MM.1S (cell line): ENCODE measurements around the gene EEF2K.

Experiments
- DNase-seq: peaks from one replicate; pipeline ENCODE4 v3.0.0-alpha.2; 2015
- H2AFZ ChIP-seq: fragments of 300-600 bp; sonication (generic); 2 replicates; pipeline ENCODE4 v1.6.0; 2016; ENCODE audit warnings: antibody characterized with exemption, low read length
- H3F3A ChIP-seq: fragments of 300-600 bp; sonication (generic); 2 replicates; pipeline ENCODE4 v1.6.1; 2016; ENCODE audit warnings: mild to moderate bottlenecking, antibody characterized with exemption, low read length, moderate library complexity, mixed read lengths; ENCODE audit not compliant: insufficient read depth
- H3K27ac ChIP-seq: fragments of 300-600 bp; sonication (generic); 2 replicates; pipeline ENCODE4 v1.5.1; 2016; ENCODE audit warnings: mild to moderate bottlenecking, low read length
- H3K27me3 ChIP-seq: fragments of 300-600 bp; sonication (generic); replicated peaks from 2 replicates; pipeline ENCODE4 v1.6.0; 2016; ENCODE audit warnings: low read length; ENCODE audit not compliant: insufficient read depth
- H3K36me3 ChIP-seq: fragments of 300-600 bp; sonication (generic); replicated peaks from 2 replicates; pipeline ENCODE4 v1.6.1; 2016; ENCODE audit warnings: mild to moderate bottlenecking, low read length, mixed read lengths; ENCODE audit not compliant: insufficient read depth
- H3K4me1 ChIP-seq: fragments of 300-600 bp; sonication (generic); 2 replicates; pipeline ENCODE4 v1.6.1; 2016; ENCODE audit warnings: low read length, mixed read lengths
- H3K4me2 ChIP-seq: fragments of 300-600 bp; sonication (generic); 2 replicates; pipeline ENCODE4 v1.6.0; 2016; ENCODE audit warnings: low read depth, low read length
- H3K4me3 ChIP-seq: fragments of 300-600 bp; sonication (generic); 2 replicates; pipeline ENCODE4 v1.5.1; 2016; ENCODE audit warnings: low read length, mixed read lengths
- H3K79me2 ChIP-seq: fragments of 300-600 bp; sonication (generic); 2 replicates; pipeline ENCODE4 v1.6.1; 2016; ENCODE audit warnings: mixed run types, low read length, mixed read lengths
- H3K9ac ChIP-seq: fragments of 300-600 bp; sonication (generic); 2 replicates; pipeline ENCODE4 v1.6.1; 2016; ENCODE audit warnings: low read length, mixed read lengths
- H3K9me2 ChIP-seq: fragments of 300-600 bp; sonication (generic); replicated peaks from 2 replicates; pipeline ENCODE4 v1.6.1; 2016; ENCODE audit warnings: mild to moderate bottlenecking, low read length, mixed read lengths; ENCODE audit not compliant: insufficient read depth
- H3K9me3 ChIP-seq: fragments of 300-600 bp; sonication (generic); replicated peaks from 2 replicates; pipeline ENCODE4 v1.6.1; 2016; ENCODE audit warnings: mild to moderate bottlenecking, low read length, mixed read lengths; ENCODE audit not compliant: insufficient read depth
- H4K20me1 ChIP-seq: fragments of 300-600 bp; sonication (generic); 2 replicates; pipeline ENCODE4 v1.6.1; 2016; ENCODE audit warnings: mild to moderate bottlenecking, low read length, moderate library complexity, mixed read lengths; ENCODE audit not compliant: insufficient read depth
- EZH2 ChIP-seq: fragments of 300-600 bp; sonication (generic); optimal IDR thresholded peaks from 2 replicates; pipeline ENCODE3; 2017; ENCODE audit warnings: low read depth, mild to moderate bottlenecking, antibody characterized with exemption, low read length, mixed read lengths
- EZH2phosphoT487 ChIP-seq: fragments of 300-600 bp; sonication (generic); IDR thresholded peaks from 2 replicates; pipeline ENCODE4 v1.6.1; 2018; ENCODE audit warnings: antibody characterized with exemption, low read length
- TF ChIP-seq, protein P1 (sequence below): fragments of 300-600 bp; sonication (generic); IDR thresholded peaks from 2 replicates; pipeline ENCODE4 v1.5.1; 2016; ENCODE audit warnings: antibody characterized with exemption, low read length, mixed read lengths

EEF2K gene

GRCh38 chr16:22204091-22204655 lies 1.9 kb upstream of the EEF2K start:
- Histone ChIP-seq H3K4me2 (no peak overlapping the region), H3K9me2 (no peaks in the 10 kb centered on the region), H2AFZ (no peak overlapping the region), H3K27ac (no peak overlapping the region), H3K79me2 (peaks cover 29% of the 10 kb centered on the region), H3K9me3 (no peaks in the 10 kb centered on the region), H3K4me1 (peaks cover 32% of the 10 kb centered on the region), H3K27me3 (no peaks in the 10 kb centered on the region), H3K4me3 (no peak overlapping the region), H4K20me1 (no peaks in the 10 kb centered on the region), H3F3A (peaks cover 29% of the 10 kb centered on the region), H3K36me3 (no peaks in the 10 kb centered on the region), H3K9ac (no peak overlapping the region)
- no peak for DNase-seq
- TF ChIP-seq, protein P1, sequence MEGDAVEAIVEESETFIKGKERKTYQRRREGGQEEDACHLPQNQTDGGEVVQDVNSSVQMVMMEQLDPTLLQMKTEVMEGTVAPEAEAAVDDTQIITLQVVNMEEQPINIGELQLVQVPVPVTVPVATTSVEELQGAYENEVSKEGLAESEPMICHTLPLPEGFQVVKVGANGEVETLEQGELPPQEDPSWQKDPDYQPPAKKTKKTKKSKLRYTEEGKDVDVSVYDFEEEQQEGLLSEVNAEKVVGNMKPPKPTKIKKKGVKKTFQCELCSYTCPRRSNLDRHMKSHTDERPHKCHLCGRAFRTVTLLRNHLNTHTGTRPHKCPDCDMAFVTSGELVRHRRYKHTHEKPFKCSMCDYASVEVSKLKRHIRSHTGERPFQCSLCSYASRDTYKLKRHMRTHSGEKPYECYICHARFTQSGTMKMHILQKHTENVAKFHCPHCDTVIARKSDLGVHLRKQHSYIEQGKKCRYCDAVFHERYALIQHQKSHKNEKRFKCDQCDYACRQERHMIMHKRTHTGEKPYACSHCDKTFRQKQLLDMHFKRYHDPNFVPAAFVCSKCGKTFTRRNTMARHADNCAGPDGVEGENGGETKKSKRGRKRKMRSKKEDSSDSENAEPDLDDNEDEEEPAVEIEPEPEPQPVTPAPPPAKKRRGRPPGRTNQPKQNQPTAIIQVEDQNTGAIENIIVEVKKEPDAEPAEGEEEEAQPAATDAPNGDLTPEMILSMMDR, result no peak
- no peak for TF ChIP-seq EZH2phosphoT487
- TF ChIP-seq EZH2, result no peak

GRCh38 chr16:22205577-22206012 lies 483 bp upstream of the EEF2K start:
- Histone ChIP-seq H3K4me3 (peak overlapping the region; percentile 41), H3K4me2 (peak overlapping the region; percentile 74), H3K4me1 (peaks cover 30% of the 10 kb centered on the region), H3K9me2 (no peaks in the 10 kb centered on the region), H3K9ac (peak overlapping the region; percentile 48), H3F3A (peaks cover 16% of the 10 kb centered on the region), H3K27ac (peak overlapping the region; percentile 42; the same call in 1 of the 2 replicates), H2AFZ (peak overlapping the region; percentile 59), H3K9me3 (no peaks in the 10 kb centered on the region), H3K36me3 (no peaks in the 10 kb centered on the region), H3K79me2 (peaks cover 44% of the 10 kb centered on the region), H3K27me3 (no peaks in the 10 kb centered on the region), H4K20me1 (no peaks in the 10 kb centered on the region)
- DNase-seq, result no peak
- TF ChIP-seq EZH2phosphoT487, result no peak
- TF ChIP-seq, protein P1, result no peak
- TF ChIP-seq EZH2, result no peak

- H3K4me1 ChIP-seq, result peaks cover 28% of the 10 kb centered on the region
- peaks cover 6% of the 10 kb centered on the region; the same call in 1 of the 2 replicates for H3F3A ChIP-seq
- no peaks in the 10 kb centered on the region for H3K27me3 ChIP-seq
- H3K9ac ChIP-seq, result peak overlapping the region; percentile 77
- no peaks in the 10 kb centered on the region for H3K36me3 ChIP-seq
- peak; percentile 19 for DNase-seq
- H4K20me1 ChIP-seq, result no peaks in the 10 kb centered on the region
- peak overlapping the region; percentile 95 for H3K4me3 ChIP-seq
- H3K79me2 ChIP-seq, result peaks cover 58% of the 10 kb centered on the region
- TF ChIP-seq EZH2phosphoT487, result no peak
- TF ChIP-seq EZH2, result no peak
- TF ChIP-seq, protein P1, result no peak
- no peaks in the 10 kb centered on the region for H3K9me3 ChIP-seq
- H3K27ac ChIP-seq, result peak overlapping the region; percentile 47; the same call in 1 of the 2 replicates
- H3K4me2 ChIP-seq, result peak overlapping the region; percentile 63
- peak overlapping the region; percentile 77 for H2AFZ ChIP-seq
- no peaks in the 10 kb centered on the region for H3K9me2 ChIP-seq
Observed at GRCh38 chr16:22206842-22207714, 1.0 kb downstream of the EEF2K start.
